Activated CD4-positive, alpha-beta T cell treated with anti-CD3 and anti-CD28 coated beads, Interleukin-2, amount 50 U/mL, for 1 hour (primary cell): ENCODE data around the gene POLR2A.

Source experiments
- DNase-seq: peaks from one replicate; pipeline ENCODE4 v3.0.0-alpha.2; 2020

The POLR2A gene

DNA sequence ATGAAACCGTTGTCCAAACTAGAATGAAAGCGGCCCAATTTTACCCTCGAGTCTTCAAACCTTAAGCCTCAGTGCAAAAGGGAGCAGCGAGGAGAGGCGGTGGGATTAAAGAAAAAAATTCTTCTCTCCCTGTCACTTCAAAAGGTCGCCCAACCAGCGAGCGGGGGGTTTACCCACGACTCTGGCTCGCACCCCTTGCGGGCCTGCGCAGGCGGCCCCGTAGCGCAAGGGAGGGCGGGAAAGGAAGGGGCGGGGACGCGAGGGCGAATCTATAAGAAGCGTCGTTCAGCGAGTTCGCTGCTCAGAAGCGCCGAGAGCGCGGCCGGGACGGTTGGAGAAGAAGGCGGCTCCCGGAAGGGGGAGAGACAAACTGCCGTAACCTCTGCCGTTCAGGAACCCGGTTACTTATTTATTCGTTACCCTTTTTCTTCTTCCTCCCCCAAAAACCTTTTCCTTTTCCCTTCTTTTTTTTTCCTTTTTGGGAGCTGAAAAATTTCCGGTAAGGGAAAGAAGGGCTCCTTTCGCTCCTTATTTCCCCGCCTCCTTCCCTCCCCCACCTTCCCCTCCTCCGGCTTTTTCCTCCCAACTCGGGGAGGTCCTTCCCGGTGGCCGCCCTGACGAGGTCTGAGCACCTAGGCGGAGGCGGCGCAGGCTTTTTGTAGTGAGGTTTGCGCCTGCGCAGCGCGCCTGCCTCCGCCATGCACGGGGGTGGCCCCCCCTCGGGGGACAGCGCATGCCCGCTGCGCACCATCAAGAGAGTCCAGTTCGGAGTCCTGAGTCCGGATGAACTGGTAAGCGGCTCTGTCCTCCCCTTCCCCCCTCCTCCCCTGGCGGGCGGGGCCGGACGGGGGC is at the start of gene POLR2A:
Gene POLR2A (plus strand): TSS at position 300 of the 852 bp plus-strand sequence.
- DNase-seq = peak; percentile 98

DNA sequence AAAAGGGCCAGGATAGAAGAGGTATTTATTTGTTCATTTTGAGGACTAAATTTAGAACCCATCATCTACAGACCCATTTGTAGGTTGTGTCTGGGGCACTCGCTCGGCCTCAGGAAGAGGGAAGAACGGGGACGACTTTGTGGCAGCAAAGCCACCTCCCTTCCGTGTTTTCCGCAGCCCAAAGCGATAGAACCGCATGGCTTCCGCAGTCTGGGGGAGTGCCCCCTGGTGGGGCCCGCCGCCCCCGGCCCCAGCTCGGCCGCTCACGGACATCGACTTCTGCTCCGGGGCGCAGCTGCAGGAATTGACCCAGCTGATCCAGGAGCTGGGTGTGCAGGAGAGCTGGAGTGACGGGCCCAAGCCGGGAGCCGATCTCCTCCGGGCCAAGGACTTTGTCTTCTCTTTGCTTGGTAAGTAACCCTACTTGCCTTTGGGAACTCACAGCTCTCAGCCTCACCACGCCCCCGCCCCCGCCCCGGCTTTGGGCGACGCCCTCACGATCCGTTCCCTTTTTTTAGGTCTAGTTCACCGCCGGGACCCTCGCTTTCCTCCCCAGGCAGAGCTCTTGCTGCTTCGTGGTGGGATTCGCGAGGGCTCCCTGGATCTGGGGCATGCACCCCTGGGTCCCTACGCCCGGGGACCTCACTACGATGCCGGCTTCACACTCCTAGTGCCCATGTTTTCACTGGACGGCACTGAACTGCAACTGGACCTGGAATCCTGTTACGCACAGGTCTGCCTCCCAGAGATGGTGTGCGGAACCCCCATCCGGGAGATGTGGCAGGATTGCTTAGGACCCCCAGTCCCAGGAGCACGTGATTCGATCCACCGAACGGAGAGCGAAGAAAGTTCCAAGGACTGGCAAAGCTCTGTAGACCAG is 48.2 kb upstream of the POLR2A start:
- peak; percentile 47 for DNase-seq

DNA sequence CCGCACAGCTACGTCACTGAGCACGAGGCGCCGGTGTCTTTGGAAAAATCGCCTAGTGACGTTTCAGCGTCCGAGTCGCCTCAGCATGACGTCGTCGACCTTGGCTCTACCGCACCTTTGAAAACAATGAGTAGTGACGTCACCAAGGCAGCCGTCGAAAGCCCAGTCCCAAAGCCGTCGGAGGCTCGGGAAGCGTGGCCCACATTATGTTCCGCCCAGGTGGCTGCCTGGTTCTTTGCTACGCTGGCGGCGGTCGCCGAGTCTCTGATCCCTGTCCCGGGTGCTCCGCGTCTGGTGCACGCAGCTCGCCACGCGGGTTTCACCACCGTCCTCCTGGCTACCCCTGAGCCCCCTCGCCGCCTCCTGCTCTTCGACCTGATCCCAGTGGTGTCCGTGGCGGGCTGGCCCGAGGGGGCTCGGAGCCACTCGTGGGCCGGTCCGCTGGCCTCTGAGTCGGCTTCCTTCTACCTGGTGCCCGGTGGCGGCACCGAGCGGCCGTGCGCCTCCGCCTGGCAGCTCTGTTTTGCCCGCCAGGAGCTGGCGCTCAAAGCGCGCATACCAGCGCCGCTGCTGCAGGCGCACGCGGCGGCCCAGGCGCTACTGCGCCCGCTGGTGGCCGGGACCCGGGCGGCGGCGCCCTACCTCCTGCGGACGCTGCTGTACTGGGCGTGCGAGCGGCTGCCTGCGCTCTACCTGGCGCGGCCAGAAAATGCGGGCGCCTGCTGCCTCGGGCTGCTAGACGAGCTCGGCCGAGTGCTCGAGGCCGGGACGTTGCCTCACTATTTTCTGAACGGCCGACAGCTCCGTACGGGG is 47.4 kb upstream of the POLR2A start:
- peak; percentile 79 for DNase-seq

DNA sequence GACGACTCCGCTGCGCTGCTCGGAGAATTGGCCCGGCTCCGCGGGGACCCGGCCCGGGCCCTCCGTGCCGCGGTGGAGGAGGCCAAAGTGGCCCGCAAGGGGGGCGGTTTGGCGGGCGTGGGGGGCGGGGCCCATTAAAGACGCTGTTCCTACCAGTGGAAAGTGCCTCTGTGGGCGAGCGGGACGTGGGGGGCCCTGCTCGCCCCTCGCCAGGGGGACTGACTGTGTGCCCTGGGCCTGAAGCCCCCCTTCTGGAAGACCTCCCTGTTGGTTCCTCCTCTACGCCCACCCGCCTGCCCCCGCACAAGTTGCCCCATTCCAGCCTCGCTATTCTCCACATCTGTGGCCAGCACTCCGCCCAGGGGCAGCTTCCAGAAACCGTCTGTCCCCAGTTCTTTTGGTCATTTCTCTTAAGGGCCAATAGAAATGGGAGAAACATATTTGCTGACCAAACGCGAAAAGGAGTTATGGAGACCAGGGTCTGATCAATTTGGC is 46.8 kb upstream of the POLR2A start:
- no peak for DNase-seq

DNA sequence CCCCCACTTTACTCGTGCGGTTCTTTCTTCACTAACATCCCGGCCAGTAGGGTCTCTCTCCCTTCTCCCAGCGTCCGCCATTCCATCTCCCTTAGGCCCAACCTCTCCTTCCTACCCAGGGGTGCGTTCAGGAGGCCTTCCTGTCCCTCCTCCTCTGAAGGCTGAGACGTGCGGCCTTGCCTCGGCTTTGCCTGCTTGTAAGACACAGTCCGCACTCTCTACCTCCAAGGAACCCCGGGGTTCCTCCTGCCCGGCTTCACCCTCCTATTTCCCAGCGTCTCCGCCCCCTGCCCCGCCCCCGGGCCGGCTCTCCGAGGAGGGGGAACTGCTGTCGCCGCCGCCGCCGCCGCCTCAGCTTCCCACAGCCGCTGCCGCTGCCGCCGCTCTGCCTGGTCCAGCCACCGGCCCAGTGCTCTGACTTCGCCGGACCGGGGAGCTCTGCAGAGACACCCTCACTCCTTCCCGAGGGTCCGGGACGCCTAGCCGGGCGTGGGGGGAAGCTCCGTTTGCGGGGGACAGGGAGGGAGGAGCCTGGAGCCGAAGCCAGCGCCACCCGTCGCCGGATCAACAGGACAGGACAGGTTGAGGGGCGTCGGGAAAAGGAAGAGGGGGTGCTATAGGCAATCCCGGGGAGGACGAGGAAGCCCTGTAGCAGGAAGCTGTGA is 46.1 kb upstream of the POLR2A start:
- DNase-seq = peak; percentile 57

DNA sequence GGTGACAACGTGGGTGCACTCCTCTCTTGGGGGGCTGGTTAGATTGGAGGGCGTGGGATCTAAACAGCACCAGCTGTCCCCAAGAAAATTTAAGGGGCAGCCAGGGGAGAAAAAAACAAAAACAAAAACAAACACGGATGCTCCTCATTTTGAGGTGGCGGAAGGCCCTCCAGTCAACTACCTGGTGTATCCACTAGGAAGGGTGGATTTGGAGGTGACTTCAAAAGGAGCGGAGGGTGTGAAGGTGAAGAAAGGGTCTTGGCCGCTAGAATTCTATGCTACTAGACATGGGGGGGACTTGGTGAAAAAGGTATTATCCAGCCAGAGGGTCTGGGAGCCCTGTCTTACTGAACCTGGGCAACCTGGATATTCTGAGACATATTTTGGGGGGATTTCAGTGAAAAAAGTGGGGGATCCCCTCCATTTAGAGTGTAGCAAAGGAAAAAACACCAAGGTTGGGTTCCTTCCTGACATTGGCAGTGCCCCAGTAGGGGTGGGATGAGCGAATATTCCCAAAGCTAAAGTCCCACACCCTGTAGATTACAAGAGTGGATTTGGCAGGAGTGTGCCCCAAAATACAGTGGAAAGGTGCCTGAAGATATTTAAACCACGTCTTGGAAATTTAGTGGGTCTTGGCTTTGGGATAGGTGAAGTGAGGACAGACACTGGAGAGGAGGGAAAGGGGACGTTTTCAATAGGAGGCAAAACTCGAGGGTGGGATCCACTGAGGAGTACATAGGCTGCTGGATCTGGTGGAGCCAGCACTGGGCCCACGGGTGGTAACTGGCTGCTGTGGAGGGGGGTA is 45.3 kb upstream of the POLR2A start:
- DNase-seq = no peak

DNA sequence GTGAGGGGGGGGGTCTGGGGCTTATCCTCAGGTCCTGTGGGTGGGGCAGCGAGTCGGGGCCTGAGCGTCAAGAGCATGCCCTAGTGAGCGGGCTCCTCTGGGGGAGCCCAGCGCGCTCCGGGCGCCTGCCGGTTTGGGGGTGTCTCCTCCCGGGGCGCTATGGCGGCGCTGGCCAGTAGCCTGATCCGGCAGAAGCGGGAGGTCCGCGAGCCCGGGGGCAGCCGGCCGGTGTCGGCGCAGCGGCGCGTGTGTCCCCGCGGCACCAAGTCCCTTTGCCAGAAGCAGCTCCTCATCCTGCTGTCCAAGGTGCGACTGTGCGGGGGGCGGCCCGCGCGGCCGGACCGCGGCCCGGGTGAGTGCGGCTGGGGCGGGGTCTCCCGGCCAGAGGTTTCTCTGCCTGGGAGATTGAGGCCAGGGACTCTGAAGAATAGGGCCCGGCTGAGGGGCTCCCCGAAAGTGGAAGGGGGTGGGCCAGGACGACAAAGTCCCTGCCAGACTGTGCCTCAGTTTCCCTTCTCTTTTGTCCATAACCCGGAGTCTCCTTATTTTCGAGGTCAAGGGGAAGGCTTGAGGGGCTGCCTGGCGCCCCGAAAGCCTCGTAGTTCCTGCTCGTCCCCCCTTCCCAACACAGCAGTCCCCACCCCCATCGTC is 44.6 kb upstream of the POLR2A start, which contains the start of gene FGF11:
Gene FGF11 (plus strand): TSS at position 51 of the 651 bp plus-strand sequence. CDS start 109 bp downstream, at position 160.
- DNase-seq = no peak

DNA sequence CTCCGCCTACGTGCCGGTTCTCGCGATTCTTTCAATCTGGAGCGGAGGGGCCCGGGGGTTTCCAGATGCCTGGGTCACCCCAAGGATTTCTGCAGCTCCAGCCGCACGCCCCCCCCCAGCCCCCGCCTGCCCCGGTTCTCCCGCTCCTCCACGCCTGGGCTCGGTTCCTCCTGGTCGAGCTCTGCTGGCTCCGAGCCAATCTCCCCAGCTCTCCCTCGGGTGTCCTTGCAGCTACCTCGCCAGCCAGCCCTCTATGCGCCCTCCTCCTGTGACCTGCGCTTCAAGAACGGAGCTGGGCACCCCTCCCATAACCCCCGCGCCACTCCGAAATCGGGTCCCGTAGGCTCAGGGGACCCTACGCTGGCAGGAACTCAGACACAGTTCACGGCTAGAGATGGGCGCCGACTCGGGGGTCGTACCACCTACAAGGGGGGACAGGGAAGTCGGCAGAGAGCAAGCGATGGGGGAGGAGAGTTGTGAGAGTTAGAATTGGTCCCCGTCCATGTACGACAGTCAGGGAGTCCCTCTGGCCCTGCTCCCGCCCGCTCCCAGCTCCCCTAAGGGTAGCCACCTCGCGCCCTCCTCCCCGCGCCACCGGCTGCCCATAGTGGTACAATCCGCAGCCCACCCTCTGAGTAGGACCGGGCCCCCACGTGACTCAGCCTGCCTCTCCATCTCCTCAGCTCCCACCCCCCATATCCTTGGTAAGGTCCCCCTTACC is 43.9 kb upstream of the POLR2A start:
- peak; percentile 12 for DNase-seq

DNA sequence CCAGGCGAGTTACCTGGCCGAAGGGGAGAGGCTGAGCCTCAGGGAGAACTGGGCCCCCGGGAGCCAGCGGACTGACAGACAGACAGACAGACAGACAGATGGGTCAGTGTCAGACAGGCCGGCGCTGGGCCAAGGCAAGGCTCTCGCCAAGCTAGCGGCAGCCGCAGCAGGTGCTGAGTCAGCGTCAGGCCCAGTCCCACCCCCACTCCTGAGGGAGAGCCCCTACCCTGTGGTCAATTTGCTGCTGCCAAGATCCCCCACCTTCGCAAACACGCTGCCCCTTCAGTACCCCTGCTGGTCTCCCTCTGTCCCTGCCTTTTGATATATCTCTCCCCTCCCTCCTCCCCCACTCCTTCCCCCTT is 43.4 kb upstream of the POLR2A start:
- no peak for DNase-seq

DNA sequence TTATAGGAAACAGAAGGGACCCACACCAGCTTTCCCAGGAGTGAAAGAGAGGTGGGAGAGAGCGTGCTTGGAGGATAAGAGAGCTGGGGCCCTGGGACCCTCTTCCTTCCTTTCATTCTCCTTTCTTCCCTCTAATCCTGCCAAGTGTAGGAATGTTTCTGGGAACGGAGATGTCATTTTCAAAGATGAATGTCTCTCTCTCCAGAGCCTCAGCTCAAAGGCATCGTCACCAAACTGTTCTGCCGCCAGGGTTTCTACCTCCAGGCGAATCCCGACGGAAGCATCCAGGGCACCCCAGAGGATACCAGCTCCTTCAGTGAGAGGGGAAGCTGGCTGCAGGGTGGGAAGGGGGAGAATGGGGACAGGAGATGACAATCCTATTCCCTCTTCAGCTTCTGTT is 42.9 kb upstream of the POLR2A start:
- DNase-seq = no peak

DNA sequence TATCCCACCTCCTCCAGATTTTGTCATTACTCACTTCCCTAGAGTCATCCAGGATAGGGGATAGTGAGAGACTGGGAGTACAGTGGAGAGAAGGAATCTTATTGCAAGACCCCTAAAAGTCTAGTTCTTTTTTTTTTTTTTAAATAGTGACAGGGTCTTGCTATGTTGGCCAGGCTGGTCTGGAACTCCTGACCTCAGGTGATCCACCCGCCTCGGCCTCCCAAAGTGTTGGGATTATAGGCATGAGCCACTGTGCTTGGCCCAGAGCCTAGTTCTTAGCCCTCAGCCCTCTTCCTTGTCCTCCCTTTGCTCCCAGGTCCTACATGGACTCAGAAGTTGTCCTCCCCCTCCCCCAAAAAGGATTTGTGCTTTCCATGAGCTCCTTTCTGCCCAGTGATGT is 42.0 kb upstream of the POLR2A start:
- DNase-seq = no peak

DNA sequence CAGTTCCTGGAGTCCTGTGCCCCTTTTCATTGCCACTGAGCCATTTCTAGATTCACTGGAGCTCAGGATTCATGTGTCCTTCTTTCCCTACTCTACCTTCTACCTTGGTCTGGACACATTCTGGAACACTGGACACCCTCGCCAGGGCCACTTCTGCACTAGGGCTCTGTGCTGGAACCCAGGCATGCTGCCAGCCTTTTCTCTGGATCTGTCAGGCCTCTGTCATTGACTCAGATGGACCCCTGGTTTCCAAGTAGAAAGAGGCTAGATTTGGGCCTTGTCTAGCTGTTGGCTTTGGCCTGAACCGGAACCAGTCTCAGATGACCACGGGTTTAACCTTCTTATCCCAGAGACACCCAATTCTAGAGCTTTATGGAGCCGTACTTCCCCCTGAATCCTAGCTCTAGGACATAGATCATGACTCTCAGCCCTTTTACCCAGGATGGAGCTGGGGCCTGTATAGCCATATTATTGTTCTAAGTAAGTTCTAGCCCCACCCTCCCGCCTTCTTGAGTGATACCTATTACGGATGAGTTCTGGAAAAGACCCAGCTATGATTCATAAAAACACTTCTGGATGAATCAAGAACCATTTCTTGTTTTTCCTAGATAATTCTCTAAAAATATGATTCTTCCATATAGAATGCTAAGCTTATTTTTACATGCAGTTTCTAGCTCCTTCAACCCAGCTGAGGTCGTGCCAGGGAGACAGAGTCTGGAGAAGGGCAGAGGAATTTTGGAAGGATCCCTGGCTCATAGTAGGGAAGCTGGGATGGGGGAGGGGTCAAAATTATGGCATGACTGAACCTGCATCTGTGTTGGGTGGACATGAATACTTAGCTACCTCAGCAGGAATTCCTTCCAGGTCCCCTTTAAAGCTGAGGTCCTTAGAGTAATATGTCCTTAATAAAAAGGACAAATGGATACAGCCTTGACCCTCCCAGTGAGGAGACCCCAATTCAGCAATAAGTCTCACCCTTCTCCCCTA is 40.4 kb upstream of the POLR2A start:
- no peak for DNase-seq

DNA sequence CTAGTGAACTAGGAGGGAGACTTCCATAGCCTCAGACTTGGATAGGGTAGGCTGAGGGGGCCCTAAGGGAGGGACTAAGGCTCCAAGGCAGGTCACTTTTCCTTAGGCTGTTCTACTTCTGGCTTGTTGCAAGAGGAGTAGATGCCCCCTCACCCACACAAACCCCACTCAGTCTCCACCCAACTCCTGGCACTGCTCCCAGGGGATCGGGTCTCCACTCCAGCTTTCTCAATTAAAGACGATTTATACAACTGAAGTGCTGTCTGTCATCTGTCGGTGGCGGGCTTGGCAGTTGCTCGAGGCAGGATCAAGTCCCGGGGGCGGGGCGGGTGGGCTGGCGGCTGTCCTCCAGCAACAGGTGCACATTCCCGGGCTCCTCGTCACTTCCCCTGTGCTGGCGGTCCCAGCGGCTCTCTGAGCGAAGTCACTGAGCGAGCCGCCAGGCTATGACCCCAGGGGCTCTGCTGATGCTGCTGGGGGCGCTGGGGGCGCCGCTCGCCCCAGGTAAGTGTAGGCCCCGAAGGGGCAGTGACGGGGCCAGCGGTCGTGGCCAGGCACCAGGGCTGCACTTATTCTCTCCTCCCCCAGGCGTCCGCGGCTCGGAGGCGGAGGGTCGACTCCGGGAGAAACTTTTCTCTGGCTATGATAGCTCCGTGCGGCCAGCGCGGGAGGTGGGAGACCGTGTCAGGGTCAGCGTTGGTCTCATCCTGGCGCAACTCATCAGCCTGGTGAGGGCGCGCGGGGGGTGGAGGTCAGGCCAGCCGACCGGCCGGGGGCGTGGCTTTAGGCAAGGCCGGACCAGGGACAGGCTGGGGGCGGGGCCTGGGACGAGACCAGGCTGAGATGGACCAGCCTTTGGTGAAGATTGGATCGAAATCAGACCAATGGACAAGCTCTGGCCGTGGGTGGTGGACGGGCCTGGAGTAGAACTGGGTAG is 39.2 kb upstream of the POLR2A start, which contains the start of gene CHRNB1:
Gene CHRNB1 (plus strand): TSS at position 380 of the 937 bp plus-strand sequence. CDS start 67 bp downstream, at position 447.
- no peak for DNase-seq

DNA sequence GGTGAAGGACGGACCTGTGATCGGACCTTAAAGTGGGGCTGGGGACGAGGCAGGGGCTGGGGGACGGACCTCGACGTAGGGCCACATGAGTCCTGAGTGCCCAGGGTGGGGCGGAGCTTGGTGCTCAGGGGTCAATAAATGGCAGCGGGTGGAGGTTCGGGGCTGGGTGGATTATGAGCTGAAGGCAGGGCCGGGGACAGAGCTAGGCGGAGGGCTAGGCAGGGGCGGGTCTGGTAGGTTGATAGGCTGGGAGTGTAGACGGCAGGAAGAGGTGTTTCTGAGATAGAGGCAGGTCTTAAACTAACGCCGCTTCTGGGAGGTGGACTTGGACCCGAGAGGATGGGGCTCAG is 38.6 kb upstream of the POLR2A start:
- peak; percentile 35 for DNase-seq

DNA sequence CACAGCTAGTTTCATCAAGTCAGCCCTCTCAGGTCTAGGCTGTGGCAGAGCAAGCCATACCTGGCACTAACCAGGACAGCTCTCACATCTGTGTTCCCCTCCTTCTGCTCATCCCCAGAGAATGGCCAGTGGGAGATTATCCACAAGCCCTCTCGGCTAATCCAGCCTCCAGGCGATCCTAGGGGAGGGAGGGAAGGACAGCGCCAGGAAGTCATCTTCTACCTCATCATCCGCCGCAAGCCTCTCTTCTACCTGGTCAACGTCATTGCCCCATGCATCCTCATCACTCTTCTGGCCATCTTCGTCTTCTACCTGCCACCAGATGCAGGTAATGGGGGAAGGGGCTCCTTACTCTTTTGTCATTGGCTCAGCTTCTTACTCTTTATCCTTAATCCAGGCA is 35.7 kb upstream of the POLR2A start:
- DNase-seq = no peak

DNA sequence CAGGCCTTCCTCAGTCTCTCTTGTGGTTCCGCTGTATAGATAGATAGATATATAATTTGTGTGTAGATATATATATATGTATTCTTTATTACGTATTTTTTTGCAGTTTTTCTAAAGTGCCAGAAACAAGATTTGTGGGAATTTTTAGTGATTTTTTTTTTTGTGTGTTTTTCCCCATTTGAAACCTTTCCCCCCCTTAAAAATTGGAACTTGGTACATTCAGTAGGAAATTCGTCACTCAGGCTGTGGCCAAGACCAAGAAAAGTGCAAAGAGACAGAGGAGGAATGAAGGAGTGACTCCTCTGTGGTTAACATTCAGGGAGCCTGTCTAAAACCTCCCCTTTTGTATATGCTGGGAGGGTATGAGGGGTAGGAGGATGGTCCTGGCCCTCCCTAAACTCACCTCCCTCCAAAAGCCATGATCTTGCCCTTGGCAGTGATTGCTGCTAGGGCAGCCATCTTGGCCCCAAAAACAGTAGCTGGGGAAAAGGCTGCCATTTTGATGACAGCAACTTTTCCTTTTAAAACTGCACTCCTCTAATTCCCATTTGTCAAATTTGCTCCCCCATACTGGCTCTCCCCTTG is 24.1 kb upstream of the POLR2A start:
- DNase-seq = no peak
